ENCODE results near the gene ID1.
A peak's percentile ranks its signal among the peaks of the same experiment; 100 is the strongest.

- peak in 2 of 3 donors; percentile 13 to 15 for TF ChIP-seq POLR2AphosphoS5 (IDR thresholded peaks at IDR 0.05)
- no peak for TF ChIP-seq POLR2A (IDR thresholded peaks at IDR 0.05)
- TF ChIP-seq CTCF (IDR thresholded peaks at IDR 0.05 in 8 of 11, conservative IDR thresholded peaks at IDR 0.05 in 3 of 11): no peak
Observed at GRCh38 chr20:31568773-31569162, 36.3 kb upstream of the ID1 start.
